ENCODE measurements around the gene ASCL1.

Gene ASCL1

DNA sequence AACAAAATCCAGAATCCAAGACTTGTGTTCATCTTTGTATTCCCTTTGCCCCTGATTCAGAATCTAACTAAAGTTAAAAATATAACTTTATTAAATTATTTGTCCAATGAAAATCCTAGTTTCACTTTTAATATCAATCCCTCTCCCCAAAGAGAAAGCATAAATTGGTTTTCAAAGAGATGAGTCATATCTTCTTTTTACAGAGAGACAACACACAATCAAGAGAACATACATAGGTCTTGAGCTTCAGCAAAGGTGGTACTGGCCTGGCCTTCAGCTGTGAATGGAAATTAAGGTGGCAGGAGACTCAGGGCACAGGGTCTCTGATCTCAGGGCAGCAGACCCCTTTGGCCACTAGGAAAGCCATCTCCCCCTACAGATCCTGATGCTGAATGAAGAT, 4.3 kb upstream of the ASCL1 start:
- FAIRE-seq = no peak

DNA sequence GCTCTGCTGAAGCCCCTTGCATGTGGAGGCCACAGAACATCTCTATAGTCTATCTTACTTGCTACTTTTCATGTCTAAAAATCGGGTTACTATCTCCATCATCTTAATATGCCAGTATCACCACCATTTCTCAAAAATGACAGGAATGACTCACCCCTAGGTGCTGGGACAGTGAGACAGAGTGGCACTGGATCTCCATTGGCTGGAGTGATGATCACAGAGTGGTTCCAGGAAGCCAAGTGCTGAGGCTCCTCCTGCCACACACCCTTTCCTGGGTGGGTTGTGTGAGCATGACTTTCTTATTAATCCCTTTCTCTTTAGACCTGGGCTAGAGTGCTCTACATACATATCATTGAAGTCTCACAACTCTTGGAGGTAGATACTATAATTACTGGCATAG, 3.3 kb upstream of the ASCL1 start:
- no peak for FAIRE-seq

GRCh38 chr12:102955926-102956737, 1.3 kb upstream of the ASCL1 start:
- no peak for FAIRE-seq

DNA sequence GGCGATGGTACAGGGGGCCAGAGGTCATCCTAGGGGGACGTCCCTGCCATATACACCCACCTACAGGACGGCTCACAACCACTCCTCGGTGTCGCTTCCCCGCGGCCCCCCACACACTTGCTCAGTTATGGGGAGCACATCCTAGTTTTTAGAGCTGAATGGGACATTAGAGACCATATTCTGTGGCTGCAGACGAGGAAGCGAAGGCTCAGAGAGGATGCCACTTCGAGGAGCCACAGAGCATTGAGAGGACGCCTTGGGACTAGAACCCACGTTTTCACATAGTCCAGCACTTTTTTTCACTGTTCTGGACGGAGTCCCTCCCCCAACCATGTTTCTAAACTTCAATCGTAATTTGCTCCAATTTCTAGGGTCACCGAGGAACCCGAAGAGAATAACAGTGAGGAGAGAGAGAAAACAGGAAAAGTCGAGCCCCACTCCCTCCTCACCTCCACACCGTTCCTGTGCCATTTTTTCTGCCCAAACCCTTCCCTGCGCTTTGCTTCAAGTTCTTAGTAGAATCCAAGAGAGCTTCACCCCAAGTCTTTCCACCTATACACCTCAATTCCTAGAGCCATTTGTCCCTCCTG, 641 bp upstream of the ASCL1 start:
- no peak for FAIRE-seq

DNA sequence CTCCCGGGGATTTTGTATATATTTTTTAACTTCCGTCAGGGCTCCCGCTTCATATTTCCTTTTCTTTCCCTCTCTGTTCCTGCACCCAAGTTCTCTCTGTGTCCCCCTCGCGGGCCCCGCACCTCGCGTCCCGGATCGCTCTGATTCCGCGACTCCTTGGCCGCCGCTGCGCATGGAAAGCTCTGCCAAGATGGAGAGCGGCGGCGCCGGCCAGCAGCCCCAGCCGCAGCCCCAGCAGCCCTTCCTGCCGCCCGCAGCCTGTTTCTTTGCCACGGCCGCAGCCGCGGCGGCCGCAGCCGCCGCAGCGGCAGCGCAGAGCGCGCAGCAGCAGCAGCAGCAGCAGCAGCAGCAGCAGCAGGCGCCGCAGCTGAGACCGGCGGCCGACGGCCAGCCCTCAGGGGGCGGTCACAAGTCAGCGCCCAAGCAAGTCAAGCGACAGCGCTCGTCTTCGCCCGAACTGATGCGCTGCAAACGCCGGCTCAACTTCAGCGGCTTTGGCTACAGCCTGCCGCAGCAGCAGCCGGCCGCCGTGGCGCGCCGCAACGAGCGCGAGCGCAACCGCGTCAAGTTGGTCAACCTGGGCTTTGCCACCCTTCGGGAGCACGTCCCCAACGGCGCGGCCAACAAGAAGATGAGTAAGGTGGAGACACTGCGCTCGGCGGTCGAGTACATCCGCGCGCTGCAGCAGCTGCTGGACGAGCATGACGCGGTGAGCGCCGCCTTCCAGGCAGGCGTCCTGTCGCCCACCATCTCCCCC, 777 bp downstream of the ASCL1 start:
- no peak for FAIRE-seq

GRCh38 chr12:102958830-102959176, 1.3 kb downstream of the ASCL1 start:
- no peak for FAIRE-seq

GRCh38 chr12:102959391-102959790, 1.9 kb downstream of the ASCL1 start:
- FAIRE-seq = no peak

DNA sequence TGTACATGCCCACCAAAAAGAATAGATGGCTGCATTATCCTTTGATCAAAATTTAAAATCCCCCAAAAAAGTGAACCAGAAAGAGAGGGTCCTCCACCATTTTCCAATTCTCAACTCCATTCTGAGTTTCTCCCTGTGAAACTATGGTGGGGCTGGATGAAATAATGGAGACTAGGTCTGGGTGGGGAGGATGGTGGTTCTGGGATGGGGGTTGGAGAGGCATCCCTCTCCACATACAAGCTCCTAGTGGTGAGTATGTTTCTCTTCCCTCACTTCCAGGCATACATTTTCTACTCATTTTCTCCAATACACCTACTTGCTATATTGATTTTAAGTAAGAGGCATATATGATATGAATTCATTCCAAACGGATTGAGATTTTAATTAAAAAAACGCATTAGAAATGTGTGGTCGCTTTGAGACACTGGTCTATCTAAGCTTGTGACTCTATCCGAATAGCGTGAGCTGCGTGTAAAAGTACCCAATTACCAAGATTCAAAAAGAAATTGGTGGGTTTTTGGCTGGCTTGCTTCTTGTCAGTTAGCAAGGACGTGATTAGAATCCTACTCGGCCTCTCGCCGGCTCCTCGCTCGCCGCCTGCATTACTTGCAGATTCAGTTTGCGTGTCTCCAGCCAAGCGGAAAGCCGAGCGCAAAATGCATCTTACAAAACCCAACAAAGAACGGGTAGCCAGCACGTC, 3.4 kb downstream of the ASCL1 start:
- no peak for FAIRE-seq

DNA sequence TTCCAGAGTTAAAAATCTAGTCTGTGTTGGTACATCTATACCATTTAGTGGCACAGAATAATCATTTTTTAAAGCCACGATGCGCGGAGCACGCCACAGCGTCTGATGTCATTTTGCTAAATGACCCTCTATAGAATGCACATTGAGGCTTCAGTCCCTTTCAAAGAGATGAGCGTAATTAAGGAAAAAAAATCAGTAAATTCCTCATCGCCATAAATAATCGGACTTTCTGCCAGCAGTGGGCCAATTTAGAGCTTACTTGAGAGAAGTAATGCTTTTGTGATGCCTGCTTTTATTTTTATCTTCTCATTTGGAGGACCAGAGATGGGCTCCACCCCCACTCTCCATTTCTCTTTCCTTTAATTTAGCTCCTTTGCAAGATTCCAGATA, 4.0 kb downstream of the ASCL1 start:
- FAIRE-seq = no peak

GRCh38 chr12:102962532-102962931, 5.1 kb downstream of the ASCL1 start:
- no peak for FAIRE-seq

DNA sequence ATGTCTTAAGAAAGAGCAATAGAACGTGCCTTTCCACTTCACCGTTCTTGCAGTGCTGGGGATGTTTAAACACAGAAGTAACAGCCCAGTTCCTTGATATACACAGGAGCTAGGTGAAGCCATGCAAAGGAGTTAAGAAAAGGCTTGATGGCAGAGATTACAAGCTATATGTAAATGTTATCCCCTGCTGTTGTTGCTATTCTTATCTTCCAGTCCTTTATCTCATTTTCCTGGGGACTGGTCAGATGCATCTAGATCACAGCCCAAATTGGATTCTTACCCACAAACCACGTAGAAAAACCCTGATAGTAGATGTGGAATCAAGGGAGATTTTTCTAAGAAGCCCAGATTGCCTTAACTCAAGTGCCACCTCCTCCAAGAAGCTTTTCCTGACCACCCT, 5.5 kb downstream of the ASCL1 start:
- FAIRE-seq = no peak

GRCh38 chr12:102963796-102964195, 6.3 kb downstream of the ASCL1 start:
- FAIRE-seq = no peak

- no peak for FAIRE-seq
These were observed 7.4 kb downstream of the ASCL1 start for GRCh38 chr12:102964872-102965271.

- FAIRE-seq = no peak
These were observed 8.0 kb downstream of the ASCL1 start for GRCh38 chr12:102965281-102966155.

DNA sequence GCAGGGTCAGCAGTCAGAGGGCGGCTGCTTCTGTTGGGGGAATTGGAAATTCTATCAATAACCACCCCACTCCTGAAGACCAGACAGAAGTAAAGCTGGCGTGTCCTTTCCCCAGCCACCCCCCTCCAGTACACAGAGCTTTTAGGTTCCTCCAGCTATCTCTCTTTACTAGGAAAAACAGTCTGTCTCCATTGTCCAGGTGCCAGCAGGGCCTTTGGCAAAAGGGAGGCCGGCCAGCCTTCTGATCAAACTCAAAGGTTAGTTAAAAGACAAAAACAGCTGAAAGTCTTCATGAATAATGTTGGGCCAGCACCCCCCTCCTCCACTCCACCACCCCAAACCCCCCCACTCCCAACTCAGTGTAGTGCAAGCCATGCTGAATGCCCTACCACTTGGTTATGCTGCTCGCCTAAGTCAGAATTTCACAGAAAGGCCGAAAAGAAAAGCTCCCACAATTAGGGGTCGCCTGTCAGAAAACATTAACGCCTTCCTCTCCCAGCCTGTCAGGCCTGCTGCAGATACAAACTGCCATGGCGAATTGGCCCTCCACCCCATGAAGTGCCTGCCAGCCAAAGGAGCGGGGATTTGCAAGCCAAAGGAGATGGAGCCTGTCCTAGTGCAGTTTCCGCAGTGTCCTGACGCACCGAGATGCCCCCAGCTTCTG, 8.9 kb downstream of the ASCL1 start:
- FAIRE-seq = no peak

DNA sequence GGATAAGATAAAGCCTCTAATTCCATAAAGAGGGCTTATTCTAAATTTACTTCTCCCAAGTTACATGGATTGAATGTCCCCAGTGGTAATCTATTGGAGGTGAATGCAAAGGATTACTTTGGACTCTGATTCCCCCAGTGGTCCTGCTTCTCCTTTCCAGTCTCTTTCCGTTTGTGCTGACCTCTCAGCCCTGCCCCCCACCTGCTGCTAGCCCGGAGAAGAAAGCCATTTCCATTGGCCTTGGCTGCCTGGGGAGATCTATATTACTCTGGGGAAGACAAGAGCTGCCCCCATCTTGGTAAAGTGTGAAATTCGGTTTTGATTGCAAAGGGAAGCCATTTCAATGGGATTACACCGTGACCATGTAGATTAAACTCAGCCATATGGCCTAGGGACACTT, 13.3 kb downstream of the ASCL1 start:
- no peak for FAIRE-seq

DNA sequence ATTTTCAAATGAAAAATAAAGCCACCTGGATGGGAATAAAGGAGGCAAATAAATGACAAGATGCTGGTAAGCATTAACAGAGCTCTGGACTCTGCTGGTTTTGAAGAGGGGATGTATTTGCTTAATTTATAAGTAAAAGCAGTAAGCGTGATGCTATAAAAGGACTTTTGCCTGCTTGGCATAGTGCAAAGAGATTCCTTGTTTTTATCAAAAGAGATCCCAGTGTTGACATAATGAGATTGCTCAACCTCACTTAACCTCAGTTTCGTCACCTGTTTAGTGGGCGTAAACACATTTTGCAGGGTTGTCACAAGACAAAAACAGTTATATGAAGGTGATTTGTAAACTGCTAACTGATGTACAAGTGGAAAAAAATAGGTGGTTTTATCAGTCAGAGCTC, 13.8 kb downstream of the ASCL1 start:
- no peak for FAIRE-seq

- no peak for FAIRE-seq
These were observed 16.1 kb downstream of the ASCL1 start for GRCh38 chr12:102973583-102973982.

DNA sequence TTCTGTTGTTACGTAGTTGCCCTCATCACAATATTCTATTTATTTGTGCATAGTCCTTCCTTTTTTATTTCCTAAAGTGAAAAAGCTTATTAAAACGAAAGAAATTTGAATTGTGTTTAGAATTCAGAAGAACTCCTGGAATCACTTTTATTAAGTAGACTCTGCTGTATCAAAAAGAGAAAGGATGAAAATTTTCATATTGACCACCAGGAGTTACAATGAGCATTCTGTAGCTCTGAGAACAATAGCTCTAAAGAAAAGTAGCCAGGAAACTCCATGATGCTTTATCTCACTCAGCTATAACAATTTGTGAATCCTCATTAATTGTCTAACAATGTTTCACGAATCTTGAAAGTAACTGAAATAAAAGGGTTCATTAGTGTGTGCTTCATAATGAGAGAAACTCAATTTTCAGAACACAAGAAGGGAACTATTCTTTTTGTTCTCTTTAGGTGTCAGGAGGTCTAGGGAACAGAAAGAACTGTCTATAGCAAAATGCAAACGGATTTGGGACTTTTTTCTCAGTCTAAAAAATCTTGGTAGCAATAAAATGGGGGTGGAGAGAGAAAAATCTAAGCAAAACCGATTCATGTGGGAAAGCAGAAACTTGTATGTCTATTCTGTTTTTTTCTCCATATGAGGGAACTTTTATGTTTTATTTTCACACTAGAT, 19.3 kb downstream of the ASCL1 start:
- no peak for FAIRE-seq

GRCh38 chr12:102977945-102978706, 20.7 kb downstream of the ASCL1 start:
- FAIRE-seq = no peak

- no peak for FAIRE-seq
These were observed 22.9 kb downstream of the ASCL1 start for GRCh38 chr12:102980350-102980749.
